HG02798 (cell line): Measurements from ENCODE around the gene DOCK3.
"Not testable (repeated sequence)": the region's sequence is repeated elsewhere in the genome, so short reads cannot be mapped to it uniquely, and the experiment has no call there.

Experiments used
- ATAC-seq: cut with Tn5 transposase; IDR thresholded peaks from one replicate; pipeline ENCODE4 v1.9.1; 2021; ENCODE audit warnings: mild to moderate bottlenecking; ENCODE audit not compliant: unreplicated experiment, poor library complexity

The DOCK3 gene

GRCh38 chr3:50781766-50782165 lies 107.0 kb downstream of the DOCK3 start:
- not testable (repeated sequence) for ATAC-seq

GRCh38 chr3:50786631-50787030 lies 111.9 kb downstream of the DOCK3 start:
- no peak for ATAC-seq

- ATAC-seq, result not testable (repeated sequence)
Measured at GRCh38 chr3:50790894-50791293, 116.2 kb downstream of the DOCK3 start.

GRCh38 chr3:50792568-50792967 lies 117.8 kb downstream of the DOCK3 start:
- ATAC-seq, result no peak

DNA sequence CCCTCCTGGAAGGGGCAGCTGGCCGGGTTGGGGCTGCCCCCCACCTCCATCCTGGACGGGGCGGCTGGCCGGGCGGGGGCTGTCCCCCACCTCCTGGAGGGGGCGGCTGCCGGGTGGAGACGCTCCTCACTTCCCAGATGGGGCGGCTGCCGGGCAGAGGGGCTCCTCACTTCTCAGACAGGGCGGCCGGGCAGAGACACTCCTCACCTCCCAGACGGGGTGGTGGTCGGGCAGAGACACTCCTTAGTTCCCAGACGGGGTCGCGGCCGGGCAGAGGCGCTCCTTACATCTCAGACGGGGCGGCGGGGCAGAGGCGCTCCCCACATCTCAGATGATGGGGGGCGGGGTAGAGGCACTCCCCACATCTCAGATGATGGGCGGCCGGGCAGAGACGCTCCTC lies 129.1 kb downstream of the DOCK3 start:
- not testable (repeated sequence) for ATAC-seq

DNA sequence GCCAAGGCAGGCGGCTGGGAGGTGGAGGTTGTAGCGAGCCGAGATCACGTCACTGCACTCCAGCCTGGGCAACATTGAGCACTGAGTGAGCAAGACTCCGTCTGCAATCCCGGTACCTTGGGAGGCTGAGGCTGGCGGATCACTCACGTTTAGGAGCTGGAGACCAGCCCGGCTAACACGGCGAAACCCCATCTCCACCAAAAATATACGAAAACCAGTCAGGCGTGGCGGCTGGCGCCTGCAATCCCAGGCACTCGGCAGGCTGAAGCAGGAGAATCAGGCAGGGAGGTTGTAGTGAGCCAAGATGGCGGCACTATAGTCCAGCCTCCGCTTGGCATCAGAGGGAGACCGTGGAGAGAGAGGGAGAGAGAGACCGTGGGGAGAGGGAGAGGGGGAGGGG lies 129.6 kb downstream of the DOCK3 start:
- ATAC-seq, result not testable (repeated sequence)

GRCh38 chr3:50805321-50805720 lies 130.6 kb downstream of the DOCK3 start:
- ATAC-seq, result no peak

DNA sequence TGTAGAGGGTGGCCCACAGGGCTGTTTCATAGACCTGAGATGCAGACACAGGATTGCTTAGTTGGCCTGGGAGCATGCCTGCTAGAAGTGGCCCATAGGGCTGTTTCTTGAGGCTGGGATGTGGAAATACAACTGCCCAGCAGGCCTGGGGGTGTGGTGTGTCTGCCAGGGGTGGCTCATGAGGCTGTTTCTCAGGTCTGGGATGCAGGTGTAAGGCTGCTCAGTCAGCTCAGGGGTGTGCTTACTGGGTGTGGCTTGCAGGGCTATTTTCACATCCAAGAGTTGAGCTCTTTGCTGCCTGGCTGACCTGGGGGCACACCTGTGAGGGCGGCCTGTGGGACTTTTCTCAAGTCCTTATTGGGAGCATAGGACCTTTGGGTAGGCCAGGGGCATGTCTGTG lies 131.3 kb downstream of the DOCK3 start:
- ATAC-seq, result no peak

DNA sequence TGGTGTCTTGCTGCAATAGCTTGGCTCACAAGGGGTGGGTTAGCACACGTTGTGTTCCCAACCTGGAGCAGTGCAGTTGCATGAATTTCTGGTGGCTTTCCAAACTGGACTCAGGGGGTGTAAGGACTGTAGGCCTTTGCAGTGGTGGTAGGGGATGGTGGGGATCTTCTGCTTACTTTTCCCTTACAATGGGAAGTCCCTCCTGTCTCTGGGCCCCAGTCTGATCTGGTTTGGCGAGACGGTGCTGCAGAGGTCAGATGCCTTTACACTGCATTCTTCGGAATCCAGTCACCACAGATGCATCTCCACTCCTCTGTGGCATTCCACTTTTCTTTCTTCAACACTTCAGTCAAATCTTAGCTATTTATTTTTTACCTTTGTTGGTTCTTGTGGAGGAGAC lies 132.1 kb downstream of the DOCK3 start:
- ATAC-seq, result no peak

- ATAC-seq, result no peak
Measured at GRCh38 chr3:50807266-50807665, 132.5 kb downstream of the DOCK3 start.

GRCh38 chr3:50811893-50812292 lies 137.2 kb downstream of the DOCK3 start:
- no peak for ATAC-seq

DNA sequence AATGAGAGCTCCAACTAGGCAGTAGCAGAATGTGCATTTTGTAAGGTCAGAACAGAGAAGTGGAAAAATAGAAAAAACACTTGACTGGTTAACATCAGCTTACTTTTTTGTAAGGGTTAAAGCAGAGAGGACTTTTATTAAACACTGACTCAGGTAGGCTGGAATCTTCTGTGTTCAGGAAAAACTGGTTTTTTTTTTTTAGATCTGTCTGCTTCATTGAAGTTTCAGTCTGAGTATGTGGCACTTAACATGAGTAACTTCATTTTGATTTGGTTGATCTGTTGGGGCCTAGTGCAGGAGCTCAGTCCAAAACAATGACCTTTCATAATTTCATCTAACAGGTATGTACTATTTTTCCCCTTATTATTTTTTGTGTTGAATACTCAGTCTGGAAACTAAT lies 141.1 kb downstream of the DOCK3 start:
- ATAC-seq, result no peak

GRCh38 chr3:50816894-50817293 lies 142.2 kb downstream of the DOCK3 start:
- ATAC-seq, result no peak

DNA sequence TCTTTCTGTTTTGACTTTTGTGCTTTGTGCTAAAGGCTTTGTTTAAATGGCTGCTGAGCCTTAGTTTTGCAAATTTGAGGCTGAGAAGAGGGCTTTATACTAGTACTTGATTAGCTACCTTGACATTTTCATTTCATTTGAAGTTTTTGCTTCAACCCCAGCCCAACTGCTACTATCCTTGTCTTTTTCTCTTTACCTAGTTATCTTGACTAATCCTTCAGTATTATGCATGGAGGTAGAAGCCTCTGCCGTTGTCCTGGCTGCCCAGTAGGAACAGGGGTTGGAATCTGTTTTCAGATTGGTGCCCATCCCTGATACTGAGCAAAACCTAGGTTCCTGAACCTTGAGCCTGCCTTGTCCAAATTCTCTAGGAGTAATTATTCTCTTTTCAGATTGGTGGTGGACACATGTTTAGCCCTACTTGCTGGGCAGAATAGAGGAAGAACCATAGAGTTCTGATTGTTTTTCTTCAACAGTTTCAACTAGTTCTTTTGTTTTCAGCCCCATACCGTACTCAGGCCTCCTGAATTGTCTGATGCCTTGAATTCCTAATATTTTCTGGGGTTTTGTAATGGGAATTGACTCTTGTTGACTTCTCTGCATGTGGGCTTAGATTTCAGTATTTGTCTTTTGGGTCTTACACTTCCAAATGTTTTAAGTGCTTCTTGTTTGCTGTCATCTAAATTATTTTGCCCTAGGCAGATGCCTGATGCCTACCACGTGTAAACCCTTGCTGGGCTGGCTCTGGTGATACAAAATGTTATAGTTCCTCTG lies 143.2 kb downstream of the DOCK3 start:
- ATAC-seq, result no peak

DNA sequence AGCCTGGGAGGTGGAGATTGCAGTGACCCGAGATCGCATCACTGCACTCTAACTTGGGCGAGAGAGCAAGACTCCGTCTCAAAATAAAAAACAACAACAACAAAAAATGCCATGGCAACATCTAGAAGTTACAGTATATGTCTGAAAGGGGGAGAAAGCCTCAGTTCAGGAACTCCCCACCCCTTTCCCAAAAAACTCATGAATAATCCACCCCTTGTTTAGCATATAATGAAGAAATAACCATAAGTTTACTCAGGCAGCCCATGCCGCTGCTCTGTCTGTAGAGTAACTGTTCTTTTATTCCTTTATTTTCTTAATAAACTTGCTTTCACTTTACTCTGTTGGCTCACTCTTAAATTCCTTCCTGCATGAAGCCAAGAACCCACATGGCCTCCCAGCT lies 145.2 kb downstream of the DOCK3 start:
- no peak for ATAC-seq

- ATAC-seq, result no peak
Measured at GRCh38 chr3:50825841-50826240, 151.1 kb downstream of the DOCK3 start.

DNA sequence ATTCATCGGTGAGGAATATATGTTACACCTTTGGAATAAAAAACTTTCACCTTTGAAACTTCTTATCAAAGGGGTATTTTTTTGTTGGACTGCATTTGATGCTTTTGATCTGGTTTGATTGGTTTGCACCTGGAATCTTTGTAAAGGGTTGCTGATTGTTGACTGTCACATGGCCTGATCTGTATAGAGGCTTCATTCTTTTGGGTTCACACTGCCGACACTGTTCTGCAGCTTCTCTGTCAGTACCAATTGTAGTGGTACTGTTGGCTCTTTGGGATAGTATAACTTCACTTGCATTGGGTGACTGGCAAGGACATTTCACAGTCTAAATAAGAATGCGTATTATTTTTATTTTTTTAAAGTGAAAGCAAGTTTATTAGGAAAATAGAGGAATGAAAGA lies 155.7 kb downstream of the DOCK3 start:
- ATAC-seq, result no peak

DNA sequence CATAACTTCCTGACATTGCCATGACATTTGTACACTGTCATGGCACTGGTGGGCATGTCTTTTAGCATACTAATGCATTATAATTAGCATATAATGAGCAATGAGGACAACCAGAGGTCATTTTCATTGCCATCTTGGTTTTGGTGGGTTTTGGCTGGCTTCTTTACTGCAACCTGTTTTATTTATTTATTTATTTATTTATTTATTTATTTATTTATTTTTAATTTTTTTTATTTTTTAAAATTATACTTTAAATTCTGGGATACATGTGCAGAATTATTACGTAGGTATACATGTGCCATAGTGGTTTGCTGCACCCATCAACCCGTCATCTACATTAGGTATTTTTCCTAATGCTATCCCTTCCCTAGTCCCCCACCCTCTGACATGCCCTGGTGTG lies 156.3 kb downstream of the DOCK3 start:
- ATAC-seq, result not testable (repeated sequence)

DNA sequence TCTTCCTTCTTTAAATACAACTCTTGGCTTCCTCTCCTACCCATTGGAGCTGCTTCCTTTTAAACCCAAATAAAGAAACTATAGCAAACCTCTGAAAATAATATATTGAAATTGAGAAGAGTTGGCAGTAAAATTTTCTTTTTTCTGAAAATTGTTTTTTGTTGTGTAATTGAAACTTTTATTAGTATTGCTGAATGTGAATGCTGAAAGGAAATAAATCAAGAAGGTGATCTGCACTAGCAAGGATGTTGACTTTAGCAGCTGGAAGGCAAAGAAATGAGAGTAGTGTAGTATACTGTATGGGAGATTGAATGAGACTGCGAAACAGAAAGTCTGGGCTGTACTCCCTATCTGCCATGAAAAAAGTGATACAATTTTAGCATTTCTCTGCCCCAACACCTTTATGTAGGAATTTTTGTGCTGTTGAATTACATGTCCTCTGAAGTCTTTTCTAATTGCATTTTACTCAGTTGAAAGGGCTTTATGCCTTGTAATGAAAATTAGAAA lies 166.3 kb downstream of the DOCK3 start:
- ATAC-seq, result no peak

- ATAC-seq, result no peak
Measured at GRCh38 chr3:50848308-50848707, 173.6 kb downstream of the DOCK3 start.

GRCh38 chr3:50850639-50851511 lies 176.1 kb downstream of the DOCK3 start:
- no peak for ATAC-seq
